ENCODE results near the gene GID8.
"Not testable (repeated sequence)": the region's sequence is repeated elsewhere in the genome, so short reads cannot be mapped to it uniquely, and the experiment has no call there.

The GID8 gene

GRCh38 chr20:62959998-62960436 lies 22.1 kb downstream of the GID8 start:
- DNase-seq: no peak

DNA sequence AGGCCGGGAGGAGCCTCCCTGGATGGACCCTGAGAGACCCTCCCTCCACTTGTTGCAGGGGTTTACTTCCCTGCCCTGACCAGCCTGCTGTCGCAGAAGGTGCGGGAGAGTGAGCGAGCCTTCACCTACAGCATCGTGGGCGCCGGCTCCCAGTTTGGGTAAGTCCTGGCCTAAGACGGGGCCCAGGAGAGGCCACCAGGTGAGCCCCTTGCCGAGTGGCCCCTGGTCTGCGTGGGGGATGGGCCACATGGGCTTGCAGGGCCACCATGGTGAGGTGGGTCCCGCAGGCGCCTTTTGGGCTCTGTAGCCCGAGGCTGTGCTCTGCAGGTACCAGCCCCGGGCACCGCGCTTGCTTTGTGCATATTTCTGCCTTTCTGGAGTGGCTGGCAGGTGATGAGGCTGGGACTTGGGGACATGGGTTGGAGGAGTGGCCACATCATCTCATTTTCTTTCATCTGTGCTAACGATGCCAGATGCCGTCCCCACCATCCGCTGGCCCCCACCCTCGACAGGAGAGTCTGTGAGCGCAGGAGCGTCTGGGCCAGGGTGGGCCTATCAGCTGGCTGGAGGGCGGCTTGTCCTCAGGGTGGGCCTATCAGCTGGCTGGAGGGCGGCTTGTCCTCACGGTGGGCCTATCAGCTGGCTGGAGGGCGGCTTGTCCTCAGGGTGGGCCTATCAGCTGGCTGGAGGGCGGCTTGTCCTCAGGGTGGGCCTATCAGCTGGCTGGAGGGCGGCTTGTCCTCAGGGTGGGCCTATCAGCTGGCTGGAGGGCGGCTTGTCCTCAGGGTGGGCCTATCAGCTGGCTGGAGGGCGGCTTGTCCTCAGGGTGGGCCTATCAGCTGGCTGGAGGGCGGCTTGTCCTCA lies 22.7 kb downstream of the GID8 start:
- not testable (repeated sequence) for DNase-seq

GRCh38 chr20:62961310-62961783 lies 23.4 kb downstream of the GID8 start:
- no peak for DNase-seq

- DNase-seq: no peak
Observed at GRCh38 chr20:62961799-62962198, 23.9 kb downstream of the GID8 start.

DNA sequence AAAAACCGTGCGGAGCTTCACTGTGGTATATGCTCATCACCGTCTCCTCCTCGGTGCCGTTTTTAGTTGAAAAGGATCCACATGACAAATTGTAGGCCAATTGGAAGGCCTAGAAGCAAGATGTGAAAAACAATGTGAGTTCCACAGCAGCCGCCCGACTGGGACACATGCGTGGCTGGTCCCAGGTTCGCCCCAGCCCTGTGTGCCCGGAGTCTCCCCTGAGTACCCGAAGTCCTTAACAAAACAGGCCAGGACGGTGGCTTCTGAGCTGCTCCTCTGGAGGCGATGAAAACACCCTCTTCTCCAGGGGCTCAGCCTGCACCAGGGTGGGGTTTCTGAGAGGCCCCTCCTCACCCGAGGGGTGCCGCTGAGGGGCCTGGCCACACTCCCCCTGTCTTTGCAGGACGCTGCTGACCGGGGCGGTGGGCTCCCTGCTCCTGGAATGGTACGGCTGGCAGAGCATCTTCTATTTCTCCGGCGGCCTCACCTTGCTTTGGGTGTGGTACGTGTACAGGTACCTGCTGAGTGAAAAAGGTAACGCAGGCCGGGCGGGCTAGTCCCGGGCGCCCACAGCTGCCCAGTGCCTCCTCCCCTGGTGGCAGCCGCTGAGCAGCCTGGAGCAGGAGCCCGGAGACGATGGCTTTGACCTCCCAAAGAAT lies 24.4 kb downstream of the GID8 start:
- no peak for DNase-seq

DNA sequence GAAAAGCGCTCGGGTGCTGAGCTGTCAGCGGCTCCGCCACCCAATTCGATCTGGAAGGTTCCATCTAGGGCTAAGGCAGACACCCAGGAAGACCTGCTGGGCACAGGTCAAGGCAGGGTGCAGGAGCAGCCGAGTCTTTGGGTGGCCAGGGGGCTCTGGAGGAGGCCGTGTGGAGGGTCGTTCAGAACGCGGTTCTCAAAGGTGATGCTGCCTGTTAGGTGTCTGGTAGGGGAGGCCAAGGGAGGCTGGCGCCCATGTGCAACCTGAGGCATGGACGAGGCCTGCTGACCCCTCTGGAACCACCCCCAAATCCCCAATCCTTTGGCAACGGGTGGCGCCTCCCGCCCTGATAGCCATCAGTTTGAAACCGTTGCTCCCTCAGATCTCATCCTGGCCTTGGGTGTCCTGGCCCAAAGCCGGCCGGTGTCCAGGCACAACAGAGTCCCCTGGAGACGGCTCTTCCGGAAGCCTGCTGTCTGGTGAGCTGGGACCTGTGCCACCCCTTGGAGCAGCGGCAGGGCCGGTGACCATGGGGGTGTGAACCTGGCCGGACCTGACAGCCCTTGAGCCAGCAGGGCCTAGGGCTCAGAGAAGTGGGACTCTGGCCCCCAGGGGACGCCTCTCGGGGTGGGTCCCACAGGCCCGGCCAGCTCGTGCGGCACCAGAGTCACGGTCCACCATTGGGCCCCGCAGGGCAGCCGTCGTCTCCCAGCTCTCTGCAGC lies 25.1 kb downstream of the GID8 start:
- DNase-seq: no peak

DNA sequence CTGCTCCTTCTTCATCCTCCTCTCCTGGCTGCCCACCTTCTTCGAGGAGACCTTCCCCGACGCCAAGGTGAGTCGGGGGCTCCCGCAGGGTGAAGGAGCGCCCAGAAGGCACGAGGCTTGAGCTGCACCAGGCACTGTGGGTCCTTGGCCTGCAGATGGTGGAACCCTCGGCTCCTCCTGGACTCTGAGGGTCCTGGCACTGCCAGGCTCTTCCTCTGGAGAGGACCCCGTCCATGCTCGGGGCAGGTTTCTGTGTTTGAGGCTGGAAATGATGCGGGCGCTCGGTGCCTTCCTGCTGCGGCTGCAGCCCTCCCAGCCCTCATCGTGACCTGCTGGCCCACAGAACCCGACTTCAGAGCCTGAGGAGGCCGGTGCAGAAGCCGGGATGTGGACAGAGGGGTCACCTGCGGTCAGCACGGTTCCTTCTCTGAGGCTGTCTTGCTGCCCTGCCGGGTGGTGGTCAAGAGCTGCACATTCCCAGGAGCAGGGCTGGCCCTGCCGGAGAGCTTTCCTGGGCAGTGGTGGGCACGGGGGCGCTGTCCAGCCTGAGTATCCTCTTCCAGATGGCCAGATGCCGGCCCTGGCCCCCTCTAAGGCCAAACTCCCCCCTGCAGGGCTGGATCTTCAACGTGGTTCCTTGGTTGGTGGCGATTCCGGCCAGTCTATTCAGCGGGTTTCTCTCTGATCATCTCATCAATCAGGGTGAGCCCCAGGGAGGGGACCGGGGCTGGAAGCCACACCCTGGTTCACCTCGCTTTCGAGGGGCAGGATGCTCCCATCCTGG lies 25.9 kb downstream of the GID8 start:
- no peak for DNase-seq

DNA sequence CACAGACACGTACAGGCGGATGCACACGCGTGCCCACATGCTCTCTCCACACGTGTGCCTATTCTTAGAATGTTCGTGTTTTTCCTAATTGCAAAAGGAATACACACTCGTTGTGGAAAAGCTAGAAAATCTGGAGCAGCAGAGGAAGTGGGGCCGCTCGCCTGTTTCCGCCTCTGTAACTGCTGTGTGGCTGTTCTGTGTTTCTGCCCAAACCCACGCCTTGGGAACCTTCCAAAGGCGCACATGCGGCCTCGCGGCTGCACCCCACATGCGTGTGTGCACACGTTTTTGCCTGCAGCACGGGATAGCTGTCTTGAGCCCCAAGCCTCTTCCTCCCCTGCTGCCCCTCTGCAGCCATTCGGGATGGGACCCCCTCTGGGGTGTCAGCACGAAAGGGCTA lies 26.8 kb downstream of the GID8 start:
- no peak for DNase-seq

DNA sequence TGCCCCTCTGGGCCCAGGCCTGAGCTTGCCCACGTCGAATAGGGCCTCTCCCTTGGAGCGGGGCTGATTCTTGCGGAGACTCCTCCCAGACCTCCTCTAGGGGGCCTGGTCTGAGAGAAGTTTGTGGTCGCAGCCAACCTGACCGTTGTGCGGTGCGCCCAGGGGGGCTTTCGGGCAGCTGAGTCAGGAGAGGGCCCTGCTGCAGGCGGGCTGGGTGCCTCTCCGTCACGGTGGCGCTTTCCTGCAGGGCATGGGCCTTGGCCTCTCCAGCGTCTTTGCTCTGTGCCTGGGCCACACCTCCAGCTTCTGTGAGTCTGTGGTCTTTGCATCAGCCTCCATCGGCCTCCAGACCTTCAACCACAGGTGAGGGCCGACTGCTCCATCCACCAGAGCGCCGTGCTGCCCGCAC lies 27.4 kb downstream of the GID8 start:
- no peak for DNase-seq

DNA sequence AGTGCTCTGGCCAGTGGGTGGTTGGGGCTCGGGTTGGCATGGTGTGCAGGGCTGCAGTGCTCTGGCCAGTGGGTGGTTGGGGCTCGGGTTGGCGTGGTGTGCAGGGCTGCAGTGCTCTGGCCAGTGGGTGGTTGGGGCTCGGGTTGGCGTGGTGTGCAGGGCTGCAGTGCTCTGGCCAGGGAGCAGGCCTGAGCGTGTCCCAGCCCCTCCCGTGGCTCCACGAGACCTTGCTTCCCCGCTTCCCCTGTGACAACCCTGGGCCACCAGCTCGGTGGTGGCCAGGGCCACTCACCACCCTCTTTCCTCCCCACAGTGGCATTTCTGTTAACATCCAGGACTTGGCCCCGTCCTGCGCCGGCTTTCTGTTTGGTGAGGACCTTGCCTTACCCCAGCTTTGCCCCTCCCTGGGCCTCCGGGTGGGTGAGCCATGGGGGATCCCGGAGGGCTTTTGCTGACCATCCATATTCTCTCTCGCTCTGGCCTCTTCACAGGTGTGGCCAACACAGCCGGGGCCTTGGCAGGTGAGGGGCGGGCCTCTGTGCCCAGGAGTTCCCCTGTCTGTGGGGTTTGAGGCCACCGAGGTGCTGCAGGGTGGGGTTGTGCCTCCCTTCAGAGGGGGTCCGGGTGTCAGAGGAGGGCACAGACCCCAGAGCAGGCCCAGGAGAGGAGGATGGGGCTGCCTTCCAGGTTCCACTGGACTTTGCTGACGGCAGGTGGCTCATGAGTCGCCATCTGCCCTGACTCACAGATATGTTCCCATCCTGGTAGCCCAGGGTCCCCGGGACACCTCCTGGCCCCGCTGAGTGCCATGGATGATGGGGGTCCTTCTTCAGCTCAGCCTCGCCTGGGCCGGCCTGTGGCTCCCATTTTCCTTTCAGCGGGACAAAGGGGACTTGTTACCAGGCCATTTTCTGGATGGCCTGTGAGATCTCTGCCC lies 28.5 kb downstream of the GID8 start:
- DNase-seq: no peak

DNA sequence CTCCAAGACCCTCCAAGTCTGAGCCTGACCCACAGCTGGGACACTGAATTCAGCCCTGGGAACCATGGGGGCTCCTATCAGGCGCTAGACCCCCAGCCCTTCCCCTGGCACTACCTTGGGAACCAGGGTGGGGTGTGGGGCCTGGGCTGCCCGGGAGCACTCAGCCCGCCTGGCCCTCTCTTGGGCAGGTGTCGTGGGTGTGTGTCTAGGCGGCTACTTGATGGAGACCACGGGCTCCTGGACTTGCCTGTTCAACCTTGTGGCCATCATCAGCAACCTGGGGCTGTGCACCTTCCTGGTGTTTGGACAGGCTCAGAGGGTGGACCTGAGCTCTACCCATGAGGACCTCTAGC lies 29.2 kb downstream of the GID8 start:
- no peak for DNase-seq

DNA sequence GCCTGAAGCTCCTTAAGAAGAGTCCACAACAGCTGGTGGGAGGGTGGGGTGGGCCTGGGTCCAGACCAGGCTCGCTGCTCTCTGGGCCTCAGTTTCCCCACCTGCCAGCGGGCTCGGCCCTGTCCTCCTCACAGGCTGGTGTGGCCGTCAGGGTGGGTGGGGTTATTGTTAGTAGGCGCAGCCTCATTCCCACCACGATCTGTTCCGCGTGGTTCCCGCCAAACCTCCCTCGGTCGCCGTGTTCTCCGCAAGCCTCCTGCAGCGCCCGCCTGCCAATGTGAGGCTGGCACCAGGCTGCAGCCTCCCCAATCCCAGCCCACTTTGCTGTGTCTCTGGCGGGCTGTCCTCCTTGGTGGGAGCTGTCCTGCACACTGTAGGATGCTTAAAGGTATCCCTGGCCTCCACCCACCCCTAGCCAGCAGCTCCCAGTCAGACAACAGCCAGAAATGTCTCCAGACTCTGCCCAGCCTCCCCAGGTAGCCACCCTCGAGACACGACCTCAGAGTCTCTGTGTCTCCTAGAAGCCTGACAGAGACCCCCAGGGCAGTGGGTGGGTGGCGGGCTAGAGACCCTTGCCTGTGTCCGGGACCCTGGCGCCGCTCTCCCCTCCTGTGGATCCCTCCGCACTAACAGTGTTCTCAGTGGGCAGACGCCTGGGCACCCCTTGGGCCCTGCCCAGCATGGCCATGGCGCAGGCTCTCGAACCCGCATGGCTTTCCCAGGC lies 29.8 kb downstream of the GID8 start:
- no peak for DNase-seq

GRCh38 chr20:62968378-62969178 lies 30.6 kb downstream of the GID8 start:
- DNase-seq: no peak

DNA sequence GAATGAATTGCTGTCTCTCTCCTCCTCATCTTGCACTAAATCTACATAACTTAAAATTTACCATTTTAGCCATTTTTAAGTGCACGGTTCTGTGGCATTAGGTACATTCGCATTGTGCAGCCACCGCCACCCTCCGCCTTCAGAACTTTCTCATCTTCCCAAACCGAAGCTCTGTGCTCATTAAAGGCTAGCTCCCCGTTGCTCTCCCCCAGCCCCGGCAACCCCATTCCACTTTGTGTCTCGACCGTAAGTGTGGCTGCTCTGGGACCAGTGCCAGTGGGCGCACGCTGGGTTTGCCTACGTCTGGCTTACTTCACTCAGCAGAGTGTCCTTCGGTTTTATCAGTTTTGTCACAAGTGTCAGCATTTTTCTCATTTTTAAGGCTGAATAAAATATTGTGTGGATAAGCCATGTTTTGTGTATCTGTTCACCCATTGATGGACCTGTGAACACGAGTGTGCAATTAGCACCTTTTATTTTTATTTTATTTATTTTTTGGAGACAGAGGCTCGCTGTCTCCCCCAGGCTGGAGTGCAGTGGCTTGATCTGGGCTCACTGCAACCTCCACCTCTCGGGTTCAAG lies 31.3 kb downstream of the GID8 start:
- no peak for DNase-seq

DNA sequence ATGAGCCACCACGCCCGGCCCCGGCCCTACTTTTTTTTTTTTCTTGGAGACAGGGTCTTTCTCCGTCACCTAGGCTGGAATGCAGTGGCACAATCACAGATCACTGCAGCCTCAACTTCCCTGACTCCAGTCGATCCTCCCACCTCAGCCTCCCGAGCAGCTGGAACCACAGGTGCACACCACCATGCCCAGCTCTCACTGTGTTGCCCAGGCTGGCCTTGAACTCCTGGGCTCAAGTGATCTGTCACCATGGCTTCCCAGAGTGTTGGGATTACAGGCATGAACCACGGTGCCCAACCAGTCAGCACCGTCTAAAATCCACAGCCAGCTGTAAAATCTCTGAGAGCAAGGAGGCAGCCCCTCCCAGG lies 32.0 kb downstream of the GID8 start:
- no peak for DNase-seq

- DNase-seq: no peak
Observed at GRCh38 chr20:62970307-62971210, 32.6 kb downstream of the GID8 start.

DNA sequence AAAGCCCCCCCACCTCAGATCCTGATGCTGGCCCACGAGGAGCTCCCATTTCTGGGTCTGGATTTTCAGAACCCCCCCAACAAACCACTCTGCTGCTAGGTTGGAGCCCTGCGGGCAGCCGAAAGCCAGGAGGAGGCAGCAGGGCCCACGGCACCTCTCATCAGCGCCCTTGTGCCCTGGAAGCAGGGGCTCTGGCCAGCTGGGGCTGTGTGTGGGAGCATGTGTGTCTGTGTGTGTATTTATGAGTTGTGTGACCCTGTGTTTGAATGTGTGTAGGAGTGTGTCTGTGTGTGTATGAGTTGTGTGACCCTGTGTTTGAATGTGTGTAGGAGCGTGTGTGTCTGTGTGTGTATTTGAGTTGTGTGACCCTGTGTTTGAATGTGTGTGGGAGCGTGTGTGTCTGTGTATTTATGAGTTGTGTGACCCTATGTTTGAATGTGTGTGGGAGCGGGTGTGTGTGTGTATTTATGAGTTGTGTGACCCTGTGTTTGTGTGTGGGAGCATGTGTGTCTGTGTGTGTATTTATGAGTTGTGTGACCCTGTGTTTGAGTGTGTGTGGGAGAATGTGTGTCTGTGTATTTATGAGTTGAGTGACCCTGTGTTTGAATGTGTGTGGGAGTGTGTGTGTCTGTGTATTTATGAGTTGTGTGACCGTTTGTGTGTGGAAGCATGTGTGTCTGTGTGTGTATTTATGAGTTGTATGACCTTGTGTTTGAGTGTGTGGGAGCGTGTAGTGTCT lies 33.4 kb downstream of the GID8 start:
- DNase-seq: no peak

All from NCI-H2029 treated with DMSO at 0.1 percent for 48 hours (cell line).